HG03103 (cell line): ENCODE data around the gene CAPN1.
"Not testable (repeated sequence)": the region's sequence is repeated elsewhere in the genome, so short reads cannot be mapped to it uniquely, and the experiment has no call there.

Experiments used
- ATAC-seq: cut with Tn5 transposase; IDR thresholded peaks from one replicate; pipeline ENCODE4 v1.9.1; 2021; ENCODE audit warnings: low read depth; ENCODE audit not compliant: unreplicated experiment

The CAPN1 gene

GRCh38 chr11:65248184-65248710, 66.5 kb downstream of the CAPN1 start:
- ATAC-seq = not testable (repeated sequence)

GRCh38 chr11:65251476-65251875, 69.7 kb downstream of the CAPN1 start:
- no peak for ATAC-seq

- no peak for ATAC-seq
Observed at GRCh38 chr11:65254724-65255123, 73.0 kb downstream of the CAPN1 start.

GRCh38 chr11:65258988-65259387, 77.3 kb downstream of the CAPN1 start:
- no peak for ATAC-seq

- no peak for ATAC-seq
Observed at GRCh38 chr11:65260302-65260701, 78.6 kb downstream of the CAPN1 start.

GRCh38 chr11:65260756-65261590, 79.2 kb downstream of the CAPN1 start:
- ATAC-seq = no peak
